HG03103 (cell line): ENCODE results near the gene SORCS3.

Experiments used
- ATAC-seq: cut with Tn5 transposase; IDR thresholded peaks from one replicate; pipeline ENCODE4 v1.9.1; 2021; ENCODE audit warnings: low read depth; ENCODE audit not compliant: unreplicated experiment

SORCS3 gene

DNA sequence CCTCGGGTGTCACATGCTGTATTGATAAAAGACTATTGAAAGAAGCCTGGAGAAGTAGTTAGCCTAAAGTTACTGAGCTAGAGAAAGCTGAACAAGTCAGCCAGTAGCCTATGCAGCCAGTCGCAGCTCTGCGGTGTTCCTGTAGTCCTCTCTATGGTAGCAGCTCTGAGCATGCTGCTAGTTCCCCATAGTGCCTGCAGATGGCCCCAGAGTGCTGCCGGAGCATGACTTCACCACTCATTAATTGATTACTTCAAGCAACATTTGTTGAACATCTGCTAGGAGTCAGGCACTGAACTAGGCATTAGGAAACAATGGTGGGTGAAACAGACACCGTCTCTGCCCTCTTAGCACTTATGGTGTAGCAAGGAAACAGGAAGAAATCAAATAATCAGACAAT is 422.7 kb downstream of the SORCS3 start:
- peak; percentile 62 for ATAC-seq

GRCh38 chr10:105068497-105068896 is 427.4 kb downstream of the SORCS3 start:
- no peak for ATAC-seq

DNA sequence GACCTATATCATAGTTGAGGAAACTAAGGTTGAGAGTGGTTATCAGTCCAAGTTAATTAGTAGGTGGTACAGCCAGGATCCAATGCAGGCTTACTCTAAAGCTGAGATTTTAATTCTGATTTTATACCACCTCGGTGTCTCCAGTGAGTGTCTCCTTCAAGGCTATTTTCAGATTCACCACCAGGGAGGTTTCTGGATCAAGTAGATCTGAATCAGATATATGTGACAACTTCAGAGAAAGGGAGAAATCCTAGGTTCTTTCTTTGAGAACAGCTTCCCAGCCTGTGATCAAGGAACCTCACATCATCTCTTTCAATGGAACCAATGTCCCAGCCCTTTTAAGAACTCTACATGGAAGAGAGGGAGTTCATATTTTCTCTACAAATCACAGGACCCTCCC is 429.2 kb downstream of the SORCS3 start:
- ATAC-seq: no peak

DNA sequence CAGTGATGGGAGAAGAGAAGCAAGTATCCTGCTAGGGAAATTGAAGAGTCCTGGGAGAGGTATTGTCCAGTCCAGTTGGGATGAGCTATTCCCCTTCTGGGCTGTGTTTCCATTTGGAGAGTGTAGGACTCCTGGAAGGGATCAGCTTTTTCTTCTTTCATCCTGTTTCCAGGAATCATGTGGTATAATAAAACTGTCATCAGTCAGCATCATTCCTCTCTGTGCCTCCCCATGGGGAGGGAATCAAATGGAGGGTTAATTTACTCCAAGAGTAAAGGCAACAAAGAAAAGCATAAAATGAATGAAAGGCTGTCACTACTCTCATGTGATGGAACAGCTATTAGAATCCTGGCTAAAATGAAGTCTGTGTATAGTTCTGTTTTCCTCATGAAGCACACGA is 429.9 kb downstream of the SORCS3 start:
- no peak for ATAC-seq

GRCh38 chr10:105071980-105072379 is 430.9 kb downstream of the SORCS3 start:
- no peak for ATAC-seq

GRCh38 chr10:105073999-105074398 is 432.9 kb downstream of the SORCS3 start:
- ATAC-seq: no peak

- ATAC-seq: no peak
Measured at GRCh38 chr10:105075031-105075430, 433.9 kb downstream of the SORCS3 start.

DNA sequence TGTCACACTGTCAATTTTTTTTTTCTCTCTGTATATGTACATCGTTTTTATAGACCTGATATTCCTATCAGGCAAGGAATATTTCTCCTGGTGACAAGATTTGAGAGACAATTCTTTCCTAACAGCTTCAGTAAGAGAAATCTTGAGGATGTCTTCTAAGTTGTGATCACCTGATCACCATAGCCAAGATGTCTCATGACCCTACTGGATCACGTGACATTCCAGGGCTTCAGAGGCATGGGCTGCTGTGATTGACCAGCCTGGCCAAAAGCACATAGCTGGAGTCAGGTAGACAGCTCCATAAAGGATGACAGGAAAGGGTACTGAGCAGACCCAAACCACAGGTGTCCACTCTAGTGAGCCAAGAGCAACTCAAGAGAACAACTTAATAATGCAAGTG is 444.9 kb downstream of the SORCS3 start:
- no peak for ATAC-seq

DNA sequence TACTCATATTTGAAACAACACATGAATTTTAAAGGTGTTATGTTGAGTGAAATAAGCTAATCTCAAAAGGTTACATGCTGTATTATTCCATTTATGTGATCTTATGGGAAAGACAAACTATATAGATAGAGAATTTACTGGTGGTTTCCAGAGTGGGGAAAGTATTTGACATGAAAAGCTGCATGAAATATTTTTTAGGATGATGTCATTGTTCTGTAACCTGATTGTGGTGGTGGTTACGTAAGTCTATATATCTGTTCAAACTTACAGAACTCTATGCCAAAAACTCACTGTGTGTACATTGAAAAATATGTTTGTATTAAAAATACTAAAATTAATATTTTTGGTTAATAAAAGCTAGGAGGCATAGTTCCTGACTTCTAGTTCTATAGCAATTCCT is 453.0 kb downstream of the SORCS3 start:
- no peak for ATAC-seq

- ATAC-seq: no peak
Measured at GRCh38 chr10:105096316-105096715, 455.2 kb downstream of the SORCS3 start.

- ATAC-seq: no peak
Measured at GRCh38 chr10:105102977-105103376, 461.9 kb downstream of the SORCS3 start.

DNA sequence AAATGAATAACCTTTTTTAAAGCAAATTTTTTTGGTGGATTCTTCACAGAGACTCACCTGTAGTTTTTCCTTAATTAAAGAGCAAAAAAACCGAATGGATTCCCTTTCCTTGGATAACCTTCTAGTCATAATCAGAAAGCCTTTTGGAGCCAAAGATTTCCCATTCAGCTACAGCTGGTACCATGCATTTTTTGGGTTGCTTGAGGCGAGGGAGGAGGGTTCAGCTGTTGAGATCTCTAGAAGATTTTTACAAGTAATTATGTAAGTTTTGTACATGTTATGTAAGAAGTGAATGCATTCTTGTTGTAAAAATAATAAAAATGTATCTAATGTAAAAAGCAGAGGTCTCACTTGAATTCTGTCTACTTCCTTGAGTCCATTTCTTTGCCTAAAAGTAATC is 463.2 kb downstream of the SORCS3 start:
- no peak for ATAC-seq

GRCh38 chr10:105109164-105109563 is 468.1 kb downstream of the SORCS3 start:
- no peak for ATAC-seq

GRCh38 chr10:105112862-105113261 is 471.8 kb downstream of the SORCS3 start:
- no peak for ATAC-seq

DNA sequence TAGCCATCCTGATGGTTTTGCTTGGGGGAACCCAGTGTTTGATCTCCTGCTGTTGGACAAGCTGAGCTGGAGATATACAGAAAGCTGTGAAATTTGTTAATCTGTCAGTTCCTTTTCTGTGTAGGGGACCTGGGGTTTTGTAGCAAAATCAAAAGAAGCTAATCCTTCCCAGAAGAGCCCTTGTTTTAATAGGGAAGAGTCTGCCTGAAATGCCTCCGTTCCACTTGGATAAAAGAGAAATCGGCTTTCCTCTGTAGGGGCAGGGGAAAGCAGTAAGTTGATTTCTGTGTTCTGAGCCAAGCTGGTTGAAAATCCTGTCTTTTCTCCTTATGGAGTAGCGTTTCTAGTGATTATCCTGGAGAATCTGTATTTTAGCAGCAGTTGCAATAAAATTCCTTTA is 472.6 kb downstream of the SORCS3 start:
- no peak for ATAC-seq

DNA sequence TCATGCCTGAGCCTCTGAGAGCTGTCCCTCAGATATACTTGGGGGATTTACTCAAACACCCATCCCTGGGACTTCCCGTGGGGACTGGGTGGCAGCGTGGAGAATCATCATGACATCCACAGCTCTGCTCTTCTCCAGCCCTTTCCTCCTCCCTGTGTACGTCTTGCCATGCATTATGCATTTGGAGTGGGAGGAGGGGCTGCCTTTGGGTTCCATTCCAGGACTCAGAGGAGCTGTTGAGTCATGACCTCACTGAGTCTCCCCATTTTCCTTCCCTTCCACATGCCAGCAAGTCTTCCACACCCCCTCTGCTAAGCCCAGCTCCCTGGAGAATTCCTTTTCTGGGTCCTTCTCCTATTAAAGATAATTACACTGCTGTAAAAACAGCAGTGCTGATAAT is 480.7 kb downstream of the SORCS3 start:
- no peak for ATAC-seq

GRCh38 chr10:105128111-105128510 is 487.0 kb downstream of the SORCS3 start:
- ATAC-seq: no peak

DNA sequence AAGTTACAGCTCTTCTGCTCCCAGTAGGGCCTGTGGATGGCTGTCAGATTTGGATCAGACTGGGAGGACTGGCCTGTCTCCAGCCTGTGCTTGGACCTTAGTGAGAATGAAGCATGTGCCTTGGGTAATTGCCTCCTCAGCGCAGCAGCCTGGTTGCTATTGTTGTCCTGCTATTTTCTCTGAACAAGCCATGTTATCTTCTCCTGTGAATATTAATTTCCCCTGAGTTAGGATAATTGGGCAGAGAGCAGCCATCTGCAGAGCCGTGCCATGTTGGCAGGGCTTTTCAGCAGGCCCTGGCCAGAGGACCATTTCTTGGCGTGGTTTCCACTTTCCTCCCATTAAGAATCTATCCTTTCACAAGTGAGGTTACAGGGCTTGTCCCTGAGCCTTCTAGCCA is 497.3 kb downstream of the SORCS3 start:
- no peak for ATAC-seq

DNA sequence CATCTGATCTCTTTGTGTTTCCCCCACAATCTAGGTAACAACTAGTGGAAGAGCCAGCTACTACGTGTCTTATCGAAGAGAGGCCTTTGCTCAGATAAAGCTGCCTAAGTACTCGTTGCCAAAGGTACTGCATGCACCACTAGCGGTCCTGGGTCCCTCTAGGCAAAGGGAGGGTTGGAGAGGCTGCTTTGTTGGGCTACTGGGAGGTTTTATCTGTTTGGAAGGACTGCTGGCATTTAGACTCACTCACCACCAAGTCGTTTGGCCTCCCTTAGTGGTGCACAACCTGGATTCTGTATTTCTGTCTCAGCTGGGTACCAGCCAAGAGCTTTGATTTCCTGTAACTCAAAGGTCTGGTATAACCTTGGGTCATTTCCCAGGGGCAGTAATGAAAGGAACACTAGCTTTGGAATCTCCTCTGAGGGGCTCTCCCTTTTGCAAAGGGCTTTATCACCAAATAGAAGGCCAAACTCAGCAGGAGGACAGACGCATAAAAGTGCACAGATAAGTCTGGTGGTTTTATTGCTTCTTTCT is 498.3 kb downstream of the SORCS3 start:
- no peak for ATAC-seq

DNA sequence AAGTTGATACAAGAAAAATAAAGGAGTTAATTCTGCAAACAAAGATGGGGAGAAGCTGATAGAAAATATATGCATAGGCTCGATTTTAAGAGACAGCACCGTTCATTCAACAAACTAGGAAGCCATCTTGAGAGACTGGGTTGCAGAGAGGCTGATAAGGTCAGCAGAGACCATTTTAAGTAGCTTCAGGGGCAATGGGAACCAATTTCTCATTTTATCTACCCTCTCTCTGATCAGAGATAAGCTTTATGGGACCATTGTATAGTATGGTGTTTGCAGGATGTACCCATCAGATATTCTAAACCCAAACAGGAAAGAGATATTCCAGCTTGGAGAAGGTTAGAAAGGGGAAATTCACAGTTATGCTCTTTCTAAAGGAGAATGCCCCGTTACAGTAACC is 499.5 kb downstream of the SORCS3 start:
- no peak for ATAC-seq

GRCh38 chr10:105145711-105146110 is 504.6 kb downstream of the SORCS3 start:
- ATAC-seq: no peak

DNA sequence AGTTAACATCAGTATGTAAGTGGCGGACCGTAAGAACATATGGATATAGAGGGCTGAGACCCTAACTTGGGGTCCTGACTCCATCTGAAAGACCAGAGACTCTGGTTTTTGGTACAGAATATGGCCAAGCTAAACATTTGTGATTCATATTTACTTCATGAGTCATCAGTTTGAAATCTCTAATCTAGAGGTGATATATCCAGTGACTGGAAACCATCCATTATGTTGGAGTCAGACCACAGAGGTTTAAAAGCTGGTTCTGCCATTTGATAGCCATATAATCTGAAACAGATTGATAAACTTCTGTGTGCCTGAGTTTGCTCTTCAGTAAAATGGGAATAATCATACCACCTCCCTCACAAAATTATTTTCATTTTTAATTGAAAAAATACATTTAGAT is 505.3 kb downstream of the SORCS3 start:
- no peak for ATAC-seq

- no peak for ATAC-seq
Measured at GRCh38 chr10:105148456-105148855, 507.4 kb downstream of the SORCS3 start.
